GM21381 (cell line): Measurements from ENCODE around the gene RHOT2.

Source experiments
- ATAC-seq: cut with Tn5 transposase; IDR thresholded peaks from one replicate; pipeline ENCODE4 v1.9.1; 2021; ENCODE audit warnings: mild to moderate bottlenecking, moderate library complexity; ENCODE audit not compliant: unreplicated experiment

Gene RHOT2

GRCh38 chr16:669666-670065 lies 1.7 kb downstream of the RHOT2 start:
- ATAC-seq = no peak

- ATAC-seq = no peak
Measured at GRCh38 chr16:670485-671352, 2.8 kb downstream of the RHOT2 start.

- no peak for ATAC-seq
Measured at GRCh38 chr16:671353-672131, 3.6 kb downstream of the RHOT2 start.

- no peak for ATAC-seq
Measured at GRCh38 chr16:672371-672770, 4.4 kb downstream of the RHOT2 start.

- no peak for ATAC-seq
Measured at GRCh38 chr16:672851-673250, 4.9 kb downstream of the RHOT2 start.

GRCh38 chr16:673399-673991 lies 5.6 kb downstream of the RHOT2 start:
- ATAC-seq = no peak

- ATAC-seq = no peak
Measured at GRCh38 chr16:674214-674881, 6.4 kb downstream of the RHOT2 start.

GRCh38 chr16:674968-675883 lies 7.3 kb downstream of the RHOT2 start, which contains the start of gene RHBDL1:
Gene RHBDL1 (plus strand): TSS chr16:675671. CDS start chr16:675791, 120 bp downstream.
- no peak for ATAC-seq

- no peak for ATAC-seq
Measured at GRCh38 chr16:675884-676564, 8.1 kb downstream of the RHOT2 start.

- ATAC-seq = no peak
Measured at GRCh38 chr16:676565-676902, 8.6 kb downstream of the RHOT2 start.

GRCh38 chr16:676913-677312 lies 9.0 kb downstream of the RHOT2 start:
- no peak for ATAC-seq

- ATAC-seq = no peak
Measured at GRCh38 chr16:677316-678190, 9.6 kb downstream of the RHOT2 start.

GRCh38 chr16:678209-678857 lies 10.4 kb downstream of the RHOT2 start:
- ATAC-seq = no peak

- ATAC-seq = no peak
Measured at GRCh38 chr16:678858-679813, 11.2 kb downstream of the RHOT2 start.

GRCh38 chr16:679814-680624 lies 12.1 kb downstream of the RHOT2 start, which contains the start of gene STUB1:
Gene STUB1 (plus strand): TSS chr16:680410. CDS start chr16:680526, 116 bp downstream.
- ATAC-seq = peak; percentile 41

- no peak for ATAC-seq
Measured at GRCh38 chr16:680625-680945, 12.7 kb downstream of the RHOT2 start.
